Activated T-helper 1 cell treated with anti-CD3 and anti-CD28 coated beads, Interleukin-12 subunit alpha, Interleukin-12 subunit beta, Interleukin-2, Interleukin-4 antibody, amounts not matched to agents 30 ng/mL and 10 ng/mL and 1 ng/mL, durations not matched to agents 14 hours and 24 hours and 36 hours (primary cell): ENCODE data around the gene BCAT1. TPM values are rescaled to one million over a fixed set of nuclear protein-coding genes. Genes with fewer than 3 reads are reported as not detected.
A peak's percentile ranks its signal among the peaks of the same experiment; 100 is the strongest.

Experiments used
- DNase-seq: peaks from one replicate; pipeline ENCODE4 v3.0.0; 2021; ENCODE audit warnings: low spot score
- H3K27ac Mint-ChIP-seq: one replicate; pipeline ENCODE4 v1.8.0; 2021; ENCODE audit warnings: mild to moderate bottlenecking, mixed read lengths
- H3K27me3 Mint-ChIP-seq: one replicate; pipeline ENCODE4 v1.8.0; 2022; ENCODE audit warnings: mild to moderate bottlenecking, moderate library complexity, mixed read lengths; ENCODE audit not compliant: insufficient read depth
- H3K36me3 Mint-ChIP-seq: one replicate; pipeline ENCODE4 v1.8.0; 2021; ENCODE audit warnings: low read depth, mixed read lengths
- H3K4me1 Mint-ChIP-seq: one replicate; pipeline ENCODE4 v1.8.0; 2021; ENCODE audit warnings: low read depth, mixed read lengths
- H3K4me3 Mint-ChIP-seq: one replicate; pipeline ENCODE4 v1.8.0; 2021; ENCODE audit warnings: mild to moderate bottlenecking, moderate library complexity, mixed read lengths
- H3K9me3 Mint-ChIP-seq: one replicate; pipeline ENCODE4 v1.8.0; 2021; ENCODE audit warnings: mixed read lengths
- intact Hi-C: fragments of 100-400 bp; cut with micrococcal nuclease; formaldehyde crosslinking; loops from one replicate; pipeline ENCODE4 v1.15.1; 2024
- total RNA-seq: library from RNA; stranded (reverse); gene quantifications from 2 replicates; pipeline ENCODE4 v1.2.3, GENCODE V29; 2022

Gene BCAT1
- total RNA-seq, 1 donor from 2014 or later, result 37.3 TPM

- intact Hi-C loops, result loop anchor here (2.0 kb wide), 3 partner anchors 47 to 295 kb away; partner anchors contain the start of genes DNAI7 and ETFRF1
- H3K4me1 Mint-ChIP-seq, result peaks cover 47% of the 10 kb centered on the region
These were observed 48.7 kb downstream of the BCAT1 start for GRCh38 chr12:24900196-24900595.

GRCh38 chr12:24899503-24900075 is 49.3 kb downstream of the BCAT1 start:
- Mint-ChIP-seq H3K9me3 (peaks cover 10% of the 10 kb centered on the region), H3K4me1 (peaks cover 47% of the 10 kb centered on the region), H3K27ac (peak overlapping the region; percentile 80), H3K36me3 (peaks cover 11% of the 10 kb centered on the region), H3K4me3 (peak overlapping the region; percentile 30), H3K27me3 (peaks cover 5% of the 10 kb centered on the region)
- DNase-seq, result no peak
- intact Hi-C loops, result loop anchor here (2.0 kb wide), 3 partner anchors 47 to 295 kb away; partner anchors contain the start of genes DNAI7 and ETFRF1

More at GRCh38 chr12:24900196-24900595, 48.7 kb downstream of the BCAT1 start:
- Mint-ChIP-seq H3K27ac (peak overlapping the region; percentile 73), H3K27me3 (peaks cover 5% of the 10 kb centered on the region), H3K36me3 (peaks cover 9% of the 10 kb centered on the region), H3K9me3 (peaks cover 10% of the 10 kb centered on the region), H3K4me3 (no peak overlapping the region)
- DNase-seq, result no peak

- H3K27ac Mint-ChIP-seq, result no peak overlapping the region
- no peak for DNase-seq
- H3K36me3 Mint-ChIP-seq, result peaks cover 11% of the 10 kb centered on the region
- H3K4me3 Mint-ChIP-seq, result peak overlapping the region; percentile 8
- H3K9me3 Mint-ChIP-seq, result peaks cover 10% of the 10 kb centered on the region
- intact Hi-C loops, result no loop called here
- H3K4me1 Mint-ChIP-seq, result peaks cover 43% of the 10 kb centered on the region
- H3K27me3 Mint-ChIP-seq, result peaks cover 2% of the 10 kb centered on the region
These were observed 50.3 kb downstream of the BCAT1 start for GRCh38 chr12:24898606-24899005.

DNA sequence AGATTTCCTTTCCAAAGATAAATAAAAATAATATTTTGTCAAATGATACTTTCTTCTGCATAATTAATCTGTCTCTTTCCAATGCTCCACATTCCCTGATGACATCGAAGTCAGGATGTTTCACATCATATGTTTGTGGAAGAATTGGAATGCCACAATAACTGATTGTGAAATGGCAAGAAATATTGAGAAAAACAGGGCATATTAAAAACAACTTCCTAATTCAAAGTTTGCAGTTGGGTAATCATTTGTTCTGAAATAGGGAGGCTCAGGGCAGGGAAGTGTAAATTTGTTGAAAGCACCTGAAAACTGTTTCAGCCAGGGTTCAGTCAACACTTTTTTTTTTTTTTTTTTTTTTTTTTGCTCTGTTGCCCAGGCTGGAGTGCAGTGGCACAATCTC is 50.7 kb downstream of the BCAT1 start:
- Mint-ChIP-seq H3K36me3 (peaks cover 11% of the 10 kb centered on the region), H3K27me3 (no peaks in the 10 kb centered on the region), H3K4me1 (peaks cover 39% of the 10 kb centered on the region), H3K9me3 (peaks cover 10% of the 10 kb centered on the region), H3K4me3 (no peak overlapping the region), H3K27ac (no peak overlapping the region)
- intact Hi-C loops, result no loop called here
- no peak for DNase-seq

- peaks cover 11% of the 10 kb centered on the region for H3K36me3 Mint-ChIP-seq
These were observed 52.7 kb downstream of the BCAT1 start for GRCh38 chr12:24896171-24896570.

DNA sequence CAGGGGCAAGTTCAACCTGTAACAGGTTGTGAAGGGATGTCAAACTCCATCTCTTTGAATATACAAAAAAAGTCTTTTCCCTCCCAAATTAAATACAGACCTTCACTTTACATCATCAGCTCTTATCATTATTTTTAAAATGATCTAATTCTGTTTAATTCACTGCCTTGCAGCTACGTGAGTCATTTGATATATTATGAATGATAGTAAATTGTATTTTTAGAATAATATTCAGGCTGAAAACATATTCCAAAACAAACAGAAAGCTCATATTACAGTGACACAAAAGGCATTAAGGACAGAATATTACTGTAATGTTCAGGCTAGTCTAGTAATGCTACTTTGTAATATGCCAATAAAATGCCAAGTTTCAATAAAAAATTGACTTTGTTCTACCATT is 53.3 kb downstream of the BCAT1 start:
- Mint-ChIP-seq H3K27ac (no peak overlapping the region), H3K4me1 (peaks cover 19% of the 10 kb centered on the region), H3K4me3 (no peak overlapping the region), H3K9me3 (peaks cover 10% of the 10 kb centered on the region), H3K36me3 (peaks cover 11% of the 10 kb centered on the region), H3K27me3 (no peaks in the 10 kb centered on the region)
- no peak for DNase-seq
- intact Hi-C loops, result no loop called here

More at GRCh38 chr12:24896171-24896570, 52.7 kb downstream of the BCAT1 start:
- Mint-ChIP-seq H3K4me1 (peaks cover 24% of the 10 kb centered on the region), H3K27me3 (no peaks in the 10 kb centered on the region), H3K4me3 (no peak overlapping the region), H3K9me3 (peaks cover 10% of the 10 kb centered on the region), H3K27ac (no peak overlapping the region)
- no peak for DNase-seq
- intact Hi-C loops, result no loop called here

- no peak overlapping the region for H3K27ac Mint-ChIP-seq
- intact Hi-C loops, result no loop called here
- no peaks in the 10 kb centered on the region for H3K27me3 Mint-ChIP-seq
- DNase-seq, result no peak
- H3K4me3 Mint-ChIP-seq, result no peak overlapping the region
- H3K9me3 Mint-ChIP-seq, result peaks cover 10% of the 10 kb centered on the region
- H3K36me3 Mint-ChIP-seq, result peaks cover 11% of the 10 kb centered on the region
- H3K4me1 Mint-ChIP-seq, result peaks cover 18% of the 10 kb centered on the region
These were observed 54.0 kb downstream of the BCAT1 start for GRCh38 chr12:24894879-24895278.

DNA sequence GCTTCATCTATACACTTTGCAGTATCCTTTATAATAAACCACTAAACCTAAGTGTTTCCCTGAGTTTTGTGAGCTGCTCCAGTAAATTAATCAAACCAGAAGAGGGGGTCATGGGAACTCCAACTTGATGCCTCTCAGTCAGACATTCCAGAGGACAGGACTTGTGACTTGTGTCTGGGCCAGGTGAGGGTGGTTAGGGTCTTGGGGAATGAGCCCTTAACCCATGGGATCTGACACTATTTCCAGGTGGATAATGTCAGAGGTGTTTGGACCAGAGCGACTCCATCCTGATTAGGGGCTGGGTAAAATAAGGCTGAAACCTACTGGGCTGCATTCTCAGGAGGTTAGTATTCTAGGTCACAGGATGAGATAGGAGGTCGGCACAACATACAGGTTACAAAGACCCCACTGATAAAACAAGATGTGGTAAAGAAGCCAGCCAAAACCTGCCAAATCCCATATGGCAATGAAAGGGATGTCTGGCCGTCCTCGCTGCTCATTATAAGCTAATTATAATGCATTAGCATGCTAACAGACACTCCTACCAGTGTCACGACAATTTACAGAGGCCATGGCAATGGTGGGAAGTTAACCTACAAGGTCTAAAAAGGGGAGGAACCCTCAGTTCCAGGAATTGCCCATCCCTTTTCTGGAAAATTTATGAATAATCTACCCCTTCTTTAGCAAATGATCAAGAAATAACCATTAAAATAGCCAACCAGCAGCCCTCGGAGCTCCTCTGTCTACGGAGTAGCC is 58.7 kb downstream of the BCAT1 start:
- Mint-ChIP-seq H3K36me3 (peaks cover 2% of the 10 kb centered on the region), H3K9me3 (no peaks in the 10 kb centered on the region), H3K27me3 (no peaks in the 10 kb centered on the region), H3K4me1 (no peaks in the 10 kb centered on the region), H3K27ac (no peak overlapping the region), H3K4me3 (no peak overlapping the region)
- intact Hi-C loops, result no loop called here
- DNase-seq, result no peak

DNA sequence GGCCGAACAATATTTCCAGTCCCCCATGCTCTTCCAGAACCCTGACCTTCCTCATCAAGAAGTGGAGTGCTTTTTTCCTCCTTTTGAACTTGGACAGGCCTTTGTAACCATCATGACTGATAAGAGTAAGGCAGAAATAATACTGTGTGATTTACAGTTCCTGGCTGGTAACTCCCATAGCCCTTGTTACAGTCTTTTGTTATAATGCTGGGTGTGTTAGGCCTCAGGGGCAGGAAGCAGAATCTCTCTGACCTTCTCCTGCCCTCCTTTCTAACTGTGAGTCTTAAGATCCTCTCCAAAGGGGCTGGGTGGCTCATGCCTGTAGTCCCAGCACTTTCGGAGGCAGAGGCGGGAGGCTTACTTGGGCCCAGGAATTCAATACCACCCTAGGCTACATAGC is 59.5 kb downstream of the BCAT1 start:
- H3K36me3 Mint-ChIP-seq, result no peaks in the 10 kb centered on the region
- H3K27me3 Mint-ChIP-seq, result no peaks in the 10 kb centered on the region

DNA sequence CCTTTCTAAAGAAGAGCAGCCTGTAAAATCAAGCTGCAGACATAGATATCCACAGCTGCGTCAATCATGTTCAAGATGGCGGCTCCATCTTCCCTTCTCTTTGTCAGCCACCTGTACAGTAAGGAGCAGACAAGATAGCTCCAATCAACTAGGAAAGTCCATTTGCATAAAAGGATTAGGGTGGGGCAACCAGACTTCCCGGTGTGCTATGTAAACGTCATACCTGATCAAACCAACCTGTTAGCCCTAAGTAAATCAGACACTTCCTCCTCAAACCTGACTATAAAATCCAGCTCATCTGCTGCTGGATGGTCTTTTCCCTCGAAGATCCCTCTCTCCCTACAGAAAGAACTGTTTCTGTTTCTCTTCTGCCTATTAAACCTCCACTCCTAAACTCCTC is 60.1 kb downstream of the BCAT1 start:
- intact Hi-C loops, result no loop called here
- Mint-ChIP-seq H3K36me3 (no peaks in the 10 kb centered on the region), H3K9me3 (no peaks in the 10 kb centered on the region), H3K27me3 (no peaks in the 10 kb centered on the region), H3K4me3 (no peak overlapping the region), H3K4me1 (no peaks in the 10 kb centered on the region), H3K27ac (peak overlapping the region; percentile 21)
- DNase-seq, result no peak

More for the DNA sequence above, 59.5 kb downstream of the BCAT1 start:
- intact Hi-C loops, result no loop called here
- no peak for DNase-seq
- H3K27ac Mint-ChIP-seq, result no peak overlapping the region
- no peaks in the 10 kb centered on the region for H3K9me3 Mint-ChIP-seq
- no peak overlapping the region for H3K4me3 Mint-ChIP-seq
- H3K4me1 Mint-ChIP-seq, result no peaks in the 10 kb centered on the region

GRCh38 chr12:24884911-24885310 is 64.0 kb downstream of the BCAT1 start:
- H3K36me3 Mint-ChIP-seq, result peaks cover 2% of the 10 kb centered on the region
- no peaks in the 10 kb centered on the region for H3K9me3 Mint-ChIP-seq
- H3K4me1 Mint-ChIP-seq, result no peaks in the 10 kb centered on the region
- intact Hi-C loops, result no loop called here
- H3K4me3 Mint-ChIP-seq, result no peak overlapping the region
- no peaks in the 10 kb centered on the region for H3K27me3 Mint-ChIP-seq
- H3K27ac Mint-ChIP-seq, result no peak overlapping the region
- no peak for DNase-seq

DNA sequence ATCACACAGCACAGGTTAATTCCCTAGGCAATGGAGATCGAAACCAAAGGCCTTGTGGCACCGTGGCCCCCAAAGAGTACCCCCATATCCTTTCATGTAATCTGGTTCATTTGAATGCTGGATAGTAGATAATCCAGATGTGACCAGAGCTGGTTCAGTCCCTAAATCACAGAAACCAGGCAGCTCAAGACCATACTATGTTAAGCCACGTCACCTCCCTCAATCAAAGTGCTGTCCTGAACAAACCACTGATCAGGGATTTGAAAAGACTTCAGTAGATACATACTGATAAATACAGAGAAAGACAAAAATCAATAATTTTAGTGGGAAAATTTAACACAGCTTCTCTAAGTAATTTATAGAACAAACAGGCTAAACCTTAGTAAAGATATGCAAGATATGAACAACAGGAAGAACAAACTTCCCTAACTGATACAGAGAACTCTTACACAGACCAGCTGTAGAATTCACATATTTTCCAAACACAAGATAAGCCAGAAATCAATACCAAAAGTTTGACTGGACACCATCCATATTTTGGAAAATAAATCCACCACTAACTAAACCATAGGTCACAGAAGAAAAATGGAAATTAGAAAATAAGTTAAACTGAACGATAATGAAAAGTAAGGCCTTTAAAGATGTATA is 67.1 kb downstream of the BCAT1 start:
- no peak overlapping the region for H3K27ac Mint-ChIP-seq
- intact Hi-C loops, result no loop called here
- peaks cover 15% of the 10 kb centered on the region for H3K36me3 Mint-ChIP-seq
- H3K9me3 Mint-ChIP-seq, result no peaks in the 10 kb centered on the region
- no peak overlapping the region for H3K4me3 Mint-ChIP-seq
- H3K4me1 Mint-ChIP-seq, result no peaks in the 10 kb centered on the region
- no peaks in the 10 kb centered on the region for H3K27me3 Mint-ChIP-seq
- no peak for DNase-seq

- H3K9me3 Mint-ChIP-seq, result no peaks in the 10 kb centered on the region
- DNase-seq, result no peak
- no peak overlapping the region for H3K4me3 Mint-ChIP-seq
- no peaks in the 10 kb centered on the region for H3K4me1 Mint-ChIP-seq
- H3K27ac Mint-ChIP-seq, result no peak overlapping the region
- peaks cover 15% of the 10 kb centered on the region for H3K36me3 Mint-ChIP-seq
- H3K27me3 Mint-ChIP-seq, result no peaks in the 10 kb centered on the region
- intact Hi-C loops, result no loop called here
These were observed 67.7 kb downstream of the BCAT1 start for GRCh38 chr12:24881227-24881626.
